Endothelial cell of umbilical vein (primary cell): ENCODE measurements around the gene THSD4. TPM values are rescaled to one million over a fixed set of nuclear protein-coding genes. Genes with fewer than 3 reads are reported as not detected.

ENCODE experiments used
- BruUV-seq: library from RNA; stranded (reverse); fragments of 400-500 nt; replicated peaks from 2 replicates; lab custom pipeline; 2021; lab: Mats Ljungman, UMichigan
- CTCF ChIA-PET: fragments of 300-600, 350-600 bp; sonication (Branson Sonifier 250); formaldehyde crosslinking; loops from one replicate; lab custom pipeline; 2021; ENCODE audit warnings: antibody characterized with exemption, inconsistent platforms; lab: Charles Lee
- POLR2A ChIA-PET: fragments of 300-600, 350-600 bp; sonication (Branson Sonifier 250); formaldehyde crosslinking; loops from one replicate; lab custom pipeline; 2021; ENCODE audit warnings: antibody characterized with exemption, inconsistent platforms; lab: Charles Lee
- DNase-seq: peaks from one replicate; pipeline ENCODE4 v3.0.0-alpha.2; 2011; ENCODE audit warnings: low read depth, low spot score
- FAIRE-seq: peaks from 2 replicates; lab custom pipeline; 2011; peaks lifted over from hg19 to GRCh38; lab: Jason Lieb, UNC
- H2AFZ ChIP-seq: 2 replicates; pipeline ENCODE4 v1.6.0; 2012; ENCODE audit warnings: low read depth, low read length, control low read depth, inconsistent platforms
- H3K27ac ChIP-seq: 2 replicates; pipeline ENCODE4 v1.5.1; 2011; ENCODE audit warnings: low read depth, mild to moderate bottlenecking, control low read depth, low read length, moderate library complexity; ENCODE audit not compliant: insufficient read depth
- H3K27me3 ChIP-seq, 2 experiments: 2 replicates each; pipeline versions ENCODE4 v1.6.0 to v1.6.1; 2011; ENCODE audit warnings: low read length in 2 of 2, mixed read lengths in 1 of 2; ENCODE audit not compliant: control insufficient read depth in 2 of 2, insufficient read depth in 2 of 2
- H3K36me3 ChIP-seq, 2 experiments: 2 replicates in 1 of 2; 3 replicates in 1 of 2; pipeline ENCODE4 v1.5.1; 2011; ENCODE audit warnings: low read length in 2 of 2, mild to moderate bottlenecking in 1 of 2, moderate library complexity in 1 of 2; ENCODE audit not compliant: control insufficient read depth in 2 of 2, insufficient read depth in 2 of 2; ENCODE audit errors: extremely low read depth in 1 of 2
- H3K4me1 ChIP-seq: 3 replicates; pipeline ENCODE4 v1.5.1; 2011; ENCODE audit warnings: mild to moderate bottlenecking, low read length; ENCODE audit not compliant: control insufficient read depth, insufficient read depth; ENCODE audit errors: extremely low read depth
- H3K4me2 ChIP-seq: 2 replicates; pipeline ENCODE4 v1.6.1; 2011; ENCODE audit warnings: low read length, control low read depth, mixed read lengths; ENCODE audit not compliant: insufficient read depth
- H3K4me3 ChIP-seq, 3 experiments: fragments of 200-600 bp in 1 of 3; sonication (generic), shearing (Covaris generic) in 1 of 3; replicated peaks in 1 of 3; 2 replicates each; pipeline ENCODE4 v1.5.1; 2011 to 2016; ENCODE audit warnings: control low read depth in 3 of 3, low read length in 3 of 3, mild to moderate bottlenecking in 2 of 3, inconsistent platforms in 1 of 3, low read depth in 1 of 3, moderate library complexity in 1 of 3; ENCODE audit not compliant: insufficient read depth in 1 of 3
- H3K79me2 ChIP-seq: 2 replicates; pipeline ENCODE4 v1.6.0; 2012; ENCODE audit warnings: low read length, inconsistent platforms; ENCODE audit not compliant: control insufficient read depth, insufficient read depth
- H3K9ac ChIP-seq: replicated peaks from 2 replicates; pipeline ENCODE3; 2011; ENCODE audit warnings: low read length, control low read depth; ENCODE audit not compliant: insufficient read depth; ENCODE audit errors: extremely low read depth
- H3K9me1 ChIP-seq: replicated peaks from 3 replicates; pipeline ENCODE4 v1.6.0; 2011; ENCODE audit warnings: mild to moderate bottlenecking, low read length; ENCODE audit not compliant: control insufficient read depth, insufficient read depth; ENCODE audit errors: extremely low read depth
- H3K9me3 ChIP-seq: replicated peaks from 2 replicates; pipeline ENCODE4 v1.5.1; 2012; ENCODE audit warnings: low read length, inconsistent platforms; ENCODE audit not compliant: control insufficient read depth, insufficient read depth
- H4K20me1 ChIP-seq: replicated peaks from 2 replicates; pipeline ENCODE3; 2011; ENCODE audit warnings: mild to moderate bottlenecking, low read length; ENCODE audit not compliant: control insufficient read depth, insufficient read depth; ENCODE audit errors: extremely low read depth
- EZH2 ChIP-seq: IDR thresholded peaks from 2 replicates; pipeline ENCODE4 v1.6.1; 2012; ENCODE audit warnings: borderline replicate concordance, low read depth, mild to moderate bottlenecking, moderate library complexity, low read length, inconsistent platforms; ENCODE audit not compliant: severe bottlenecking
- FOS ChIP-seq: IDR thresholded peaks from 2 replicates; pipeline ENCODE4 v1.6.1; 2011; ENCODE audit warnings: mild to moderate bottlenecking, low read length, moderate library complexity, borderline replicate concordance; ENCODE audit not compliant: insufficient read depth
- GATA2 ChIP-seq: IDR thresholded peaks from 2 replicates; pipeline ENCODE4 v1.7.0; 2011; ENCODE audit warnings: low read depth, mild to moderate bottlenecking, moderate library complexity, mixed read lengths, low read length; ENCODE audit not compliant: insufficient read length, insufficient read depth
- MYC ChIP-seq: IDR thresholded peaks from one replicate; pipeline ENCODE4 v1.6.1; 2011; ENCODE audit warnings: mild to moderate bottlenecking, low read depth, low read length
- POLR2A ChIP-seq: IDR thresholded peaks from 2 replicates; pipeline ENCODE4 v1.6.1; 2012; ENCODE audit warnings: low read depth, mild to moderate bottlenecking, control low read depth, low read length
- dilution Hi-C: fragments of 300-500 bp; cut with MboI; formaldehyde crosslinking; loops from one replicate; pipeline ENCODE4 v1.15.0; 2019; ENCODE audit warnings: low sequenced_read_pairs; ENCODE audit not compliant: extremely low pct_ligation_motif_present
- intact Hi-C: fragments of 100-400 bp; cut with micrococcal nuclease; formaldehyde crosslinking; loops from one replicate; pipeline ENCODE4 v1.10.0; 2022
- polyA plus RNA-seq, 4 experiments: library from polyadenylated mRNA; depleted of rRNA in 3 of 4; stranded (reverse) in 3 of 4; unstranded in 1 of 4; fragments of >200 nt; gene quantifications; 2 replicates each; pipeline versions ENCODE4 v1.2.1 to v1.2.3, GENCODE V29; 2011 to 2012; ENCODE audit warnings: missing spikeins in 1 of 4
- total RNA-seq: library from RNA; stranded (reverse); gene quantifications from 2 replicates; pipeline ENCODE4 v1.2.3, GENCODE V29; 2021
- TF ChIP-seq, protein P1 (sequence below): IDR thresholded peaks from 2 replicates; pipeline ENCODE4 v1.6.1; 2011; ENCODE audit not compliant: insufficient read depth, insufficient read length
- TF ChIP-seq, protein P2 (sequence below), 2 donors: IDR thresholded peaks; 1 replicate in 1 of 2; 2 replicates in 1 of 2; pipeline ENCODE4 v1.5.1; 2011; ENCODE audit warnings: low read length in 2 of 2, mild to moderate bottlenecking in 2 of 2, moderate library complexity in 2 of 2, control low read depth in 1 of 2, inconsistent platforms in 1 of 2, low read depth in 1 of 2; ENCODE audit not compliant: insufficient read depth in 1 of 2; ENCODE audit errors: extremely low read depth in 1 of 2

THSD4 gene
- total and polyA plus RNA-seq, 2 donors (not counting 3 experiments of a cell fraction or from before 2014, with no cell fraction given), result 9.9 to 25.4 TPM

DNA sequence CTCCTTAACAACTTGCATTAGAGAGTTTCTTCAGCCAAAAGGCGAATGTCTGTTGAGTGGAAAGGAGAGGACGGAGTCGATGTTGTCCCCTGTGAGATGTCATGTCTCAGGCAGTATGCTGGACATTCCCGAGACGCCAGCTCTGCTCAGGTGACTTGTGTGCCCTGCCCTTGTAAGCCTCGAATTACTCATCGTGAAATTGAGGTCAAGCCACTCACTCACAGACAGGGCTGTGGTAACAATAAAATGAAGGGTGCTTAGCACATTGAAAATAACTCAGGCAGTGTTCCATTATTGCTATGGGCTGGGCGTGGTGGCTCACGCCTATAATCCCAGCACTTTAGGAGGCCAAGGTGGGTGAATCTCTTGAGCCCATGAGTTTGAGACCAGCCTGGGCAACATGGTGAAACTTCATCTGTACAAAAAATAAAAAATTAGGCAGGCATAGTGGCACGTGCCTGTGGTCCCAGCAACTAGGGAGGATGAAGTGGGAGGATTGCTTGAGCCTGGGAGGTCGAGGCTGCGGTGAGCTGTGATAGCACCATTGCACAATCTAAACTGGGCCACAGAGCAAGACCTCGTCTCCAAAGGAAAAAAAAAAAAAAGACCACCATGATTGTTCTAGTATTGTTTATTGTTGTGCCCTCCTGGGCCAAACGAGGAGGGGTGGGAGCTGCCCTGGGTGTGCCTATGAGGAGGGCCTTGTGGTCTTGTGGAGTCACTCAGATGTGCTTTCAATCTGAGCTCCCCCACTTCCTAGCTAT, 214.4 kb downstream of the THSD4 start:
- H3K27ac ChIP-seq, result no peak overlapping the region
- intact Hi-C loops (no loop called here), dilution Hi-C loops (no loop called here)
- H4K20me1 ChIP-seq, result no peaks in the 10 kb centered on the region
- no peaks in the 10 kb centered on the region for H3K79me2 ChIP-seq
- no peaks in the 10 kb centered on the region for H3K9me3 ChIP-seq
- H3K9me1 ChIP-seq, result no peaks in the 10 kb centered on the region
- no TSS peak for BruUV-seq
- no peak overlapping the region for H3K4me2 ChIP-seq
- peaks cover 11% of the 10 kb centered on the region for H3K4me1 ChIP-seq
- H3K4me3 ChIP-seq, result no peak overlapping the region
- no peaks in the 10 kb centered on the region for H3K27me3 ChIP-seq
- H2AFZ ChIP-seq, result no peak overlapping the region
- H3K36me3 ChIP-seq, result no peaks in the 10 kb centered on the region
- no peak for TF ChIP-seq EZH2
- TF ChIP-seq, protein P1, sequence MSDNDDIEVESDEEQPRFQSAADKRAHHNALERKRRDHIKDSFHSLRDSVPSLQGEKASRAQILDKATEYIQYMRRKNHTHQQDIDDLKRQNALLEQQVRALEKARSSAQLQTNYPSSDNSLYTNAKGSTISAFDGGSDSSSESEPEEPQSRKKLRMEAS, result no peak
- no peak for TF ChIP-seq MYC
- no peak for TF ChIP-seq POLR2A
- TF ChIP-seq FOS, result no peak
- TF ChIP-seq GATA2, result no peak
- TF ChIP-seq, protein P2, sequence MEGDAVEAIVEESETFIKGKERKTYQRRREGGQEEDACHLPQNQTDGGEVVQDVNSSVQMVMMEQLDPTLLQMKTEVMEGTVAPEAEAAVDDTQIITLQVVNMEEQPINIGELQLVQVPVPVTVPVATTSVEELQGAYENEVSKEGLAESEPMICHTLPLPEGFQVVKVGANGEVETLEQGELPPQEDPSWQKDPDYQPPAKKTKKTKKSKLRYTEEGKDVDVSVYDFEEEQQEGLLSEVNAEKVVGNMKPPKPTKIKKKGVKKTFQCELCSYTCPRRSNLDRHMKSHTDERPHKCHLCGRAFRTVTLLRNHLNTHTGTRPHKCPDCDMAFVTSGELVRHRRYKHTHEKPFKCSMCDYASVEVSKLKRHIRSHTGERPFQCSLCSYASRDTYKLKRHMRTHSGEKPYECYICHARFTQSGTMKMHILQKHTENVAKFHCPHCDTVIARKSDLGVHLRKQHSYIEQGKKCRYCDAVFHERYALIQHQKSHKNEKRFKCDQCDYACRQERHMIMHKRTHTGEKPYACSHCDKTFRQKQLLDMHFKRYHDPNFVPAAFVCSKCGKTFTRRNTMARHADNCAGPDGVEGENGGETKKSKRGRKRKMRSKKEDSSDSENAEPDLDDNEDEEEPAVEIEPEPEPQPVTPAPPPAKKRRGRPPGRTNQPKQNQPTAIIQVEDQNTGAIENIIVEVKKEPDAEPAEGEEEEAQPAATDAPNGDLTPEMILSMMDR (IDR thresholded peaks at IDR 0.05; ENCODE audit: extremely low read depth in 1 of 2, insufficient read depth in 1 of 2, low read depth in 1 of 2, low read length in 2 of 2), result no peak
- DNase-seq, result peak; percentile 4
- no peak for FAIRE-seq
- no peak overlapping the region for H3K9ac ChIP-seq
- POLR2A ChIA-PET, result no interaction called here
- CTCF ChIA-PET, result interaction anchor here (2.7 kb wide), 1 partner anchor 111 kb away, joined by 8 read pairs; no protein-coding TSS in a partner anchor
